ENCODE data around the gene ARHGAP28.
"Not testable (repeated sequence)": the region's sequence is repeated elsewhere in the genome, so short reads cannot be mapped to it uniquely, and the experiment has no call there.

ARHGAP28 gene

DNA sequence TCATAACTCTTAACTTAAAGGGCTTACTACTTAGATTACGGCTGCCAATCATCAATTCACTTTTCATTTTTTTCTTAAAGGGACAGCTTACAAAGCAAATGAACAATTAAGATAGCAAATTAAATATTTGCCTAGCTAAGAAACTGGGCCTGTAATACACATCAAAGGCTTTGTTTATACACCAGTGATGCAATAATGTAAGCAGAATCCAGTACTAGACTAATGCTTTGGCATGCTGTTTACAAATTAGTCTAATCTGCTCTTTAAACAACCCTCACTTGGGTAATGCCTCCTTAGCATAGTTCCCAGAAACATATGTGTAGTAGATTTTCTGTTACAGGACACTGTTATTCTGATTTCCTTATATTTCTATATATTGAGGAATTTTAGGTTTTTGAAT, 105.8 kb downstream of the ARHGAP28 start:
- DNase-seq (ENCODE audit: low read depth) = peak; percentile 82
- TF ChIP-seq, protein P1, sequence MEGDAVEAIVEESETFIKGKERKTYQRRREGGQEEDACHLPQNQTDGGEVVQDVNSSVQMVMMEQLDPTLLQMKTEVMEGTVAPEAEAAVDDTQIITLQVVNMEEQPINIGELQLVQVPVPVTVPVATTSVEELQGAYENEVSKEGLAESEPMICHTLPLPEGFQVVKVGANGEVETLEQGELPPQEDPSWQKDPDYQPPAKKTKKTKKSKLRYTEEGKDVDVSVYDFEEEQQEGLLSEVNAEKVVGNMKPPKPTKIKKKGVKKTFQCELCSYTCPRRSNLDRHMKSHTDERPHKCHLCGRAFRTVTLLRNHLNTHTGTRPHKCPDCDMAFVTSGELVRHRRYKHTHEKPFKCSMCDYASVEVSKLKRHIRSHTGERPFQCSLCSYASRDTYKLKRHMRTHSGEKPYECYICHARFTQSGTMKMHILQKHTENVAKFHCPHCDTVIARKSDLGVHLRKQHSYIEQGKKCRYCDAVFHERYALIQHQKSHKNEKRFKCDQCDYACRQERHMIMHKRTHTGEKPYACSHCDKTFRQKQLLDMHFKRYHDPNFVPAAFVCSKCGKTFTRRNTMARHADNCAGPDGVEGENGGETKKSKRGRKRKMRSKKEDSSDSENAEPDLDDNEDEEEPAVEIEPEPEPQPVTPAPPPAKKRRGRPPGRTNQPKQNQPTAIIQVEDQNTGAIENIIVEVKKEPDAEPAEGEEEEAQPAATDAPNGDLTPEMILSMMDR (IDR thresholded peaks at IDR 0.05; ENCODE audit: control insufficient read depth, extremely low read depth, insufficient read depth) = no peak
- no peak overlapping the region for H3K4me3 ChIP-seq (ENCODE audit: low read depth, low read length)

GRCh38 chr18:6836331-6836730, 106.8 kb downstream of the ARHGAP28 start:
- H3K4me3 ChIP-seq (ENCODE audit: low read depth, low read length) = no peak overlapping the region
- TF ChIP-seq, protein P1 (IDR thresholded peaks at IDR 0.05; ENCODE audit: control insufficient read depth, extremely low read depth, insufficient read depth) = no peak
- no peak for DNase-seq (ENCODE audit: low read depth)

DNA sequence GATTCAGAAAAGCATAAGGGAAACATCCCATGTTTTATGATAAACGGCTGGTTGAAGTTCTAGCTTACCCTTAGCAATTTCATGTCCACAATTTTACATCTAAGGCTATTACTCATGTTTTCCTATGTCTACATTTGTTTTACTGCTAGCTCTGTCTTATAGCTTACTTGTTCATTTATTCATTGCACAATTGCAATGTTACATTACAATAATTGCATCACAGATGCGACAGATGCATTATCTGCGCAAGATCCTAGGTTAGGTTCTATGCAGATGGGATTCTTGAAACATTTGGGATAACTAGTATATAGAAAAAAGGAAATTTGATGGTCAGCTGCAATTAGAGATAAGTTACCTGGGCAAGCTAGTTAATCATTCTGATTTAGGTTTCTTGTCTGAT, 108.4 kb downstream of the ARHGAP28 start:
- TF ChIP-seq, protein P1 (IDR thresholded peaks at IDR 0.05; ENCODE audit: control insufficient read depth, extremely low read depth, insufficient read depth) = no peak
- no peak for DNase-seq (ENCODE audit: low read depth)
- H3K4me3 ChIP-seq (ENCODE audit: low read depth, low read length) = no peak overlapping the region

DNA sequence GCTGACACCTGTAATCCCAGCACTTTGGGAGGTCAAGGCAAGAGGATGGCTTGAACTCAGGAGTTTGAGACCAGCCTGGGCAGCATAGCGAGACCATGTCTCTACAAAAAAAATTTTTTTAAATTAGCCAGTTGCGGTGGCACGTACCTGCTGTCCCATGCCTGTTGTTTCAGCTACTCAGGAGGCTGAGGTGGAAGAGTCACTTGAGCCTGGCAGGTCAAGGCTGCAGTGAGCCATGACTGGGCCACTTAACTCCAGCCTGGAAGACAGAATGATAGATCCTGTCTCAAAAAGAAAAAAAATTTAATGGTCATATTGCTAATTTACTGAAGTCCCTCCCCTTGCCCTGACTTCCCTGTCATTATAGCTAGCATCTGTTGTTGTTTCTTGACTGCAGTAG, 112.6 kb downstream of the ARHGAP28 start:
- TF ChIP-seq, protein P1 (IDR thresholded peaks at IDR 0.05; ENCODE audit: control insufficient read depth, extremely low read depth, insufficient read depth) = no peak
- H3K4me3 ChIP-seq (ENCODE audit: low read depth, low read length) = no peak overlapping the region
- no peak for DNase-seq (ENCODE audit: low read depth)

DNA sequence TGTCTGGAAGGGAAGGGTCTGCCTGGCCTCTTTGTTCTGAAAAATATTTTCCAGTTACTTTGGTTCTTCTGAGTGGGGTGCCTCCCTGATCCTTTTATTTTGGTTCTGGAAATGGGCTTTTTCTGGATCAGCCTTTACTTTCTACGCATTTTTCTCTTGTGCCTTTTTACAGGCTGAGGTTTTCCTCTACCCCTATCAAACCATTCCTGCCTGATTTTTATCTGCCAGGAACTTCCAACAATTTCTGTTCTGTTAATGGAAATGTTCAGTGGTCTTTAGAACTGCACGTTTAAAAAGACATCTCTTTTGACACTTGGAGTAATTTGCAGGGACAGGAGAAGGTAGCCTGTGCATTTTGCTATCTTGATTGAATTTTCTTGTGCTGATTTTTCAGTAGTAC, 113.8 kb downstream of the ARHGAP28 start:
- TF ChIP-seq, protein P1 (IDR thresholded peaks at IDR 0.05; ENCODE audit: control insufficient read depth, extremely low read depth, insufficient read depth) = no peak
- no peak for DNase-seq (ENCODE audit: low read depth)
- H3K4me3 ChIP-seq (ENCODE audit: low read depth, low read length) = no peak overlapping the region

GRCh38 chr18:6845521-6845920, 116.0 kb downstream of the ARHGAP28 start:
- not testable (repeated sequence) for DNase-seq (ENCODE audit: low read depth); H3K4me3 ChIP-seq (ENCODE audit: low read depth, low read length)

DNA sequence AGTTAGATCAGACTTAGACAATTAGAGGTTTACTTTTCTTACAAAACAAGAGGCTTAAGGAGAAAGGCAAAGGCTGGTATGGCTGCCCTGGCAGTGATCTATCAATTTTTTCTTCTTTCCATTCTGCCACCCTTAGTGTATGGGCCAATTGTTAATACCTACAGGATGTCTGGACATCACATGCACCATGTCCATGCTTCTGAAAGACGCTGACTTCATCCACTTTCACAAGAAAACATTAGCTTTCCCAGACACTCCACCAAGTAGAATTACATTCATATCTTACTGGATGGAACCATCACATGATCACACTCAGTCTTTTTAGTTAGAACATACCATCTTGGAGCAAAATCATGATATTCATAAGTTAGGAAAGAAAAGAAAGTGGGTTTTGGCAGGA, 120.9 kb downstream of the ARHGAP28 start:
- DNase-seq (ENCODE audit: low read depth) = no peak
- TF ChIP-seq, protein P1 (IDR thresholded peaks at IDR 0.05; ENCODE audit: control insufficient read depth, extremely low read depth, insufficient read depth) = no peak
- H3K4me3 ChIP-seq (ENCODE audit: low read depth, low read length) = no peak overlapping the region

Measured in LNCaP clone FGC (cell line).